ENCODE measurements around the gene L1CAM. TPM values are rescaled to one million over a fixed set of nuclear protein-coding genes. Genes with fewer than 3 reads are reported as not detected.

The L1CAM gene
- total and polyA plus RNA-seq, 9 of the 15 experiments (the other 6 are each of a cell fraction or from before 2014, with no cell fraction given): 0.09 to 0.86 (median 0.26) TPM; not detected in 3

DNA sequence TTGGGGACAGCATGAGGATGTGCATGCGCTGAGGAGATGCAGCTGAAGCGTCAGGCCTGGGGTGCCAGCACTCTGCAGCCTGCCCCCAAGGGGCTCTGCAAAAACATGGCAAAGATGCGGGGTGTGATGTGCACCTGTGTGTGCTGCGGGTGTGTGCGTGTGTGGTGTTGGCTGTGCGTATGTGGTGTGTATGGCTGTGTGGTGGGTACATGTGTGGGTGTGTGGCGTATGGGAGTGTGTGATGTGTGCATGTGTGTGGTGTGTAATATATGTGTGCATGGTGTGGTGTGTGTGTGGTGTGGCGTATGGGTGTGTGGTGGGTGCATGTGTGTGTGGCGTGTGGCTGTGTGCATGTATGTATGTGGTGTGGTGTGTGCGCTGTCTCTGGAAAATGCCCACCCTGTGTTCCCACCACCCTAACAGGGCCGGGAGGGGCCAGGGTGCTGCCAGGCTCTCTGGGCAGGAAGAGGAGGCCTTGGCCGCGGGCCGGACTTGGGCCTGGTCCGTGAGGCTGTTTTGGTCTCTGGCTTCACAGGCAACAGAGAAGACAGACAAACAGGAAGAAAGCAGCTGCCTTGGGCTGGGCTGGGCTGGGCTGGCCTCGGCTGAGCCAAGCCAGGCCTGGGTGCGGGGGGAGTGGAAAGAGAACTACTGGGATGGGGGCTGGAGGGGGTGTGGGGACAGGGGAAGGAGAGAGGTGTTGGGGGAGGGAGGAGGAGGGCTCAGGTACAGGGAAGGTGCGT is 17.4 kb upstream of the L1CAM start:
- no peaks in the 10 kb centered on the region for H4K20me1 ChIP-seq (replicated peaks; ENCODE audit: control insufficient read depth, insufficient read depth, low read length)
- no peak overlapping the region for H3K4me2 ChIP-seq (ENCODE audit: insufficient read depth, low read length)
- H3K9ac ChIP-seq (ENCODE audit: insufficient read depth in 1 of 2, low read depth in 2 of 2, low read length in 2 of 2): peak overlapping the region in 1 of 2 experiments; percentile 55; a peak in 1 of 4 replicates
- DNase-seq (ENCODE audit: extremely low read depth in 1 of 4, low spot score in 3 of 4) (no peak), FAIRE-seq (no peak), ATAC-seq (peak; percentile 16)
- H2AFZ ChIP-seq (ENCODE audit: low read depth, low read length): no peak overlapping the region
- in situ Hi-C loops (cut with MboI): no loop called here
- H3K27me3 ChIP-seq (ENCODE audit: control insufficient read depth in 2 of 2, insufficient read depth in 2 of 2, low read length in 2 of 2): no peaks in the 10 kb centered on the region; a peak in 1 of 5 replicates
- ChIA-PET CTCF (ENCODE audit: low intra/inter-chr PET ratio) (no interaction called here), POLR2A (no interaction called here)
- H3K27ac ChIP-seq (ENCODE audit: extremely low read depth, low read depth, low read length): no peak overlapping the region
- WGBS (ENCODE audit: insufficient coverage, low coverage, missing lambda C conversion rate): 62% methylated on average over 10 of the region's 18 CpGs
- intact Hi-C loops (cut with micrococcal nuclease): no loop called here
- H3K4me3 ChIP-seq: no peak overlapping the region
- no TSS peak for BruUV-seq (replicated peaks)
- H3K9me3 ChIP-seq (replicated peaks; ENCODE audit: control insufficient read depth, insufficient read depth, low read depth, low read length): no peaks in the 10 kb centered on the region
- no peaks in the 10 kb centered on the region for H3K36me3 ChIP-seq (ENCODE audit: control insufficient read depth, insufficient read depth, low read length)
- no peaks in the 10 kb centered on the region for H3K9me1 ChIP-seq (ENCODE audit: control insufficient read depth, insufficient read depth, low read length)
- peaks cover 17 to 67% of the 10 kb centered on the region in 2 experiments for H3K4me1 ChIP-seq (replicated peaks in 1 of 2; ENCODE audit: control insufficient read depth in 2 of 2, insufficient read depth in 2 of 2, low read length in 2 of 2)
- no peaks in the 10 kb centered on the region for H3K79me2 ChIP-seq (ENCODE audit: control insufficient read depth, insufficient read depth, low read length)
- TF ChIP-seq CCAR2 (IDR thresholded peaks at IDR 0.05; ENCODE audit: low read depth, low read length) (0 out of 2 replicates have a peak, but pooled peaks have one; percentile 67), ZC3H4 (CRISPR knock-in tag; IDR thresholded peaks at IDR 0.05; ENCODE audit: borderline replicate concordance) (0 out of 2 replicates have a peak, but pooled peaks have one; percentile 35), ZNF354B (CRISPR knock-in tag; IDR thresholded peaks at IDR 0.05) (no peak), NR2C1 (IDR thresholded peaks at IDR 0.05) (no peak), NR2C1 (tag; IDR thresholded peaks at IDR 0.05) (no peak), NR3C1 (CRISPR knock-in tag; IDR thresholded peaks at IDR 0.05) (0 out of 2 replicates have a peak, but pooled peaks have one; percentile 16), POLR2G (IDR thresholded peaks at IDR 0.05; ENCODE audit: low read depth, low read length) (peak; percentile 64), ZNF318 (IDR thresholded peaks at IDR 0.05; ENCODE audit: borderline replicate concordance in 1 of 2, low read depth in 1 of 2) (no peak)
- TF ChIP-seq, protein P1, sequence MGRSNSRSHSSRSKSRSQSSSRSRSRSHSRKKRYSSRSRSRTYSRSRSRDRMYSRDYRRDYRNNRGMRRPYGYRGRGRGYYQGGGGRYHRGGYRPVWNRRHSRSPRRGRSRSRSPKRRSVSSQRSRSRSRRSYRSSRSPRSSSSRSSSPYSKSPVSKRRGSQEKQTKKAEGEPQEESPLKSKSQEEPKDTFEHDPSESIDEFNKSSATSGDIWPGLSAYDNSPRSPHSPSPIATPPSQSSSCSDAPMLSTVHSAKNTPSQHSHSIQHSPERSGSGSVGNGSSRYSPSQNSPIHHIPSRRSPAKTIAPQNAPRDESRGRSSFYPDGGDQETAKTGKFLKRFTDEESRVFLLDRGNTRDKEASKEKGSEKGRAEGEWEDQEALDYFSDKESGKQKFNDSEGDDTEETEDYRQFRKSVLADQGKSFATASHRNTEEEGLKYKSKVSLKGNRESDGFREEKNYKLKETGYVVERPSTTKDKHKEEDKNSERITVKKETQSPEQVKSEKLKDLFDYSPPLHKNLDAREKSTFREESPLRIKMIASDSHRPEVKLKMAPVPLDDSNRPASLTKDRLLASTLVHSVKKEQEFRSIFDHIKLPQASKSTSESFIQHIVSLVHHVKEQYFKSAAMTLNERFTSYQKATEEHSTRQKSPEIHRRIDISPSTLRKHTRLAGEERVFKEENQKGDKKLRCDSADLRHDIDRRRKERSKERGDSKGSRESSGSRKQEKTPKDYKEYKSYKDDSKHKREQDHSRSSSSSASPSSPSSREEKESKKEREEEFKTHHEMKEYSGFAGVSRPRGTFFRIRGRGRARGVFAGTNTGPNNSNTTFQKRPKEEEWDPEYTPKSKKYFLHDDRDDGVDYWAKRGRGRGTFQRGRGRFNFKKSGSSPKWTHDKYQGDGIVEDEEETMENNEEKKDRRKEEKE (IDR thresholded peaks at IDR 0.05; ENCODE audit: borderline replicate concordance in 1 of 2, control insufficient read depth in 1 of 2, low read depth in 2 of 2, low read length in 1 of 2): no peak

All from K562 (cell line).